COLO829 (cell line): ENCODE data around the gene S1PR5.
"Not testable (repeated sequence)": the region's sequence is repeated elsewhere in the genome, so short reads cannot be mapped to it uniquely, and the experiment has no call there.

Source experiments
- DNase-seq: peaks from one replicate; pipeline ENCODE4 v3.0.0; 2012; ENCODE audit warnings: low spot score

S1PR5 gene

GRCh38 chr19:10517361-10517759 lies at the start of gene S1PR5:
Gene S1PR5 (minus strand): TSS chr19:10517447. CDS start chr19:10515011, 2,436 bp downstream.
- DNase-seq = no peak

- DNase-seq = no peak
These were observed 49.6 kb upstream of the S1PR5 start for GRCh38 chr19:10566658-10567410.

GRCh38 chr19:10566408-10566657 lies 49.1 kb upstream of the S1PR5 start:
- no peak for DNase-seq

- peak; percentile 100 for DNase-seq
These were observed 48.5 kb upstream of the S1PR5 start, which contains the start of gene KRI1 for GRCh38 chr19:10565567-10566407. Gene KRI1 (minus strand): TSS chr19:10566010. CDS start chr19:10565999, 11 bp downstream.

- no peak for DNase-seq
These were observed 47.9 kb upstream of the S1PR5 start for GRCh38 chr19:10565028-10565566.

GRCh38 chr19:10562609-10563008 lies 45.4 kb upstream of the S1PR5 start:
- no peak for DNase-seq

GRCh38 chr19:10560154-10560553 lies 42.9 kb upstream of the S1PR5 start:
- DNase-seq = no peak

- DNase-seq = no peak
These were observed 40.5 kb upstream of the S1PR5 start for GRCh38 chr19:10557603-10558197.

GRCh38 chr19:10555610-10555973 lies 38.3 kb upstream of the S1PR5 start:
- no peak for DNase-seq

GRCh38 chr19:10554760-10555609 lies 37.7 kb upstream of the S1PR5 start:
- DNase-seq = no peak

- no peak for DNase-seq
These were observed 36.7 kb upstream of the S1PR5 start for GRCh38 chr19:10553943-10554381.

- no peak for DNase-seq
These were observed 35.9 kb upstream of the S1PR5 start for GRCh38 chr19:10553087-10553667.

- DNase-seq = no peak
These were observed 35.3 kb upstream of the S1PR5 start for GRCh38 chr19:10552510-10553053.

- DNase-seq = no peak
These were observed 34.6 kb upstream of the S1PR5 start for GRCh38 chr19:10551698-10552301.

GRCh38 chr19:10551006-10551405 lies 33.8 kb upstream of the S1PR5 start:
- DNase-seq = not testable (repeated sequence)

GRCh38 chr19:10550336-10550735 lies 33.1 kb upstream of the S1PR5 start:
- no peak for DNase-seq

GRCh38 chr19:10549733-10550132 lies 32.5 kb upstream of the S1PR5 start:
- DNase-seq = no peak

GRCh38 chr19:10548746-10549276 lies 31.6 kb upstream of the S1PR5 start:
- DNase-seq = no peak

GRCh38 chr19:10546817-10547216 lies 29.6 kb upstream of the S1PR5 start:
- no peak for DNase-seq

- DNase-seq = no peak
These were observed 27.6 kb upstream of the S1PR5 start for GRCh38 chr19:10544753-10545251.
